ENCODE results near the gene FREM2.

The FREM2 gene

GRCh38 chr13:38821770-38822551, 135.1 kb downstream of the FREM2 start:
- FAIRE-seq (no peak), DNase-seq (ENCODE audit: insufficient read length, low spot score) (no peak)

GRCh38 chr13:38824342-38824741, 137.5 kb downstream of the FREM2 start:
- no peak for DNase-seq (ENCODE audit: insufficient read length, low spot score)
- FAIRE-seq: no peak

GRCh38 chr13:38826182-38826813, 139.4 kb downstream of the FREM2 start:
- FAIRE-seq (no peak), DNase-seq (ENCODE audit: insufficient read length, low spot score) (no peak)

GRCh38 chr13:38830442-38831045, 143.7 kb downstream of the FREM2 start:
- DNase-seq (ENCODE audit: insufficient read length, low spot score) (no peak), FAIRE-seq (no peak)

- DNase-seq (ENCODE audit: insufficient read length, low spot score) (no peak), FAIRE-seq (no peak)
These were observed 157.7 kb downstream of the FREM2 start for GRCh38 chr13:38844581-38844980.

GRCh38 chr13:38848360-38848759, 161.5 kb downstream of the FREM2 start:
- FAIRE-seq (no peak), DNase-seq (ENCODE audit: insufficient read length, low spot score) (no peak)

GRCh38 chr13:38849315-38849714, 162.4 kb downstream of the FREM2 start:
- FAIRE-seq (no peak), DNase-seq (ENCODE audit: insufficient read length, low spot score) (no peak)

GRCh38 chr13:38850868-38851626, 164.2 kb downstream of the FREM2 start:
- DNase-seq (ENCODE audit: insufficient read length, low spot score): no peak
- no peak for FAIRE-seq

- DNase-seq (ENCODE audit: insufficient read length, low spot score) (no peak), FAIRE-seq (no peak)
These were observed 167.3 kb downstream of the FREM2 start for GRCh38 chr13:38854226-38854625.

- FAIRE-seq (no peak), DNase-seq (ENCODE audit: insufficient read length, low spot score) (no peak)
These were observed 169.2 kb downstream of the FREM2 start for GRCh38 chr13:38856065-38856464.

GRCh38 chr13:38862443-38862842, 175.6 kb downstream of the FREM2 start:
- FAIRE-seq (no peak), DNase-seq (ENCODE audit: insufficient read length, low spot score) (no peak)

- FAIRE-seq: no peak
- no peak for DNase-seq (ENCODE audit: insufficient read length, low spot score)
These were observed 176.7 kb downstream of the FREM2 start for GRCh38 chr13:38863536-38863935.

GRCh38 chr13:38866649-38867048, 179.8 kb downstream of the FREM2 start:
- no peak for DNase-seq (ENCODE audit: insufficient read length, low spot score)
- FAIRE-seq: no peak

GRCh38 chr13:38868399-38868798, 181.5 kb downstream of the FREM2 start:
- DNase-seq (ENCODE audit: insufficient read length, low spot score) (no peak), FAIRE-seq (no peak)

- FAIRE-seq (no peak), DNase-seq (ENCODE audit: insufficient read length, low spot score) (no peak)
These were observed 182.0 kb downstream of the FREM2 start for GRCh38 chr13:38868870-38869269.

GRCh38 chr13:38871275-38871674, 184.4 kb downstream of the FREM2 start:
- DNase-seq (ENCODE audit: insufficient read length, low spot score) (no peak), FAIRE-seq (no peak)

GRCh38 chr13:38872693-38873092, 185.8 kb downstream of the FREM2 start:
- no peak for FAIRE-seq

GRCh38 chr13:38875186-38875875, 188.5 kb downstream of the FREM2 start:
- FAIRE-seq (no peak), DNase-seq (ENCODE audit: insufficient read length, low spot score) (no peak)

More at GRCh38 chr13:38872693-38873092, 185.8 kb downstream of the FREM2 start:
- DNase-seq (ENCODE audit: insufficient read length, low spot score): no peak

- no peak for DNase-seq (ENCODE audit: insufficient read length, low spot score)
- no peak for FAIRE-seq
These were observed 192.4 kb downstream of the FREM2 start for GRCh38 chr13:38879278-38879677.

GRCh38 chr13:38879786-38880185, 192.9 kb downstream of the FREM2 start:
- FAIRE-seq (no peak), DNase-seq (ENCODE audit: insufficient read length, low spot score) (no peak)

GRCh38 chr13:38880397-38880796, 193.5 kb downstream of the FREM2 start:
- FAIRE-seq (no peak), DNase-seq (ENCODE audit: insufficient read length, low spot score) (no peak)
